ENCODE data around the gene MS4A2.

DNA sequence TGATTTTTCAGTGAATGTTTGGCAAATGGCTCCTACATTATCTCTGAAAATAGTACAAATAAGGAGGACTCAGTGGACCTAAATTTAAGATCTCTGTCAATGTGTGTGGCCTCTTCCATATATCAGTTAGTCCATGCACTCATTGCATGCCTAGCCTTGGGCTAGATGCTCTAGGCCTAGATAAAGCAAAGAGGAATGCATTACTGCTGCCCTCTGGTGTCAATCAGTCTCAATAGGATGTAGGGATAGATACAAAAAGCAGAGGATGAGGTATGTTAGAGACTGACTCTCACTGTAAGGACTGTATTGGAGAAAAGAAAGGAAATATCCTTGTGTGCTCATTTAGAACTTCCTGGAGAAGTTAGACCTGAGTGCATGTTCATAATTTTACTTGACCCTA is 42.0 kb downstream of the MS4A2 start:
- TF ChIP-seq, protein P1, sequence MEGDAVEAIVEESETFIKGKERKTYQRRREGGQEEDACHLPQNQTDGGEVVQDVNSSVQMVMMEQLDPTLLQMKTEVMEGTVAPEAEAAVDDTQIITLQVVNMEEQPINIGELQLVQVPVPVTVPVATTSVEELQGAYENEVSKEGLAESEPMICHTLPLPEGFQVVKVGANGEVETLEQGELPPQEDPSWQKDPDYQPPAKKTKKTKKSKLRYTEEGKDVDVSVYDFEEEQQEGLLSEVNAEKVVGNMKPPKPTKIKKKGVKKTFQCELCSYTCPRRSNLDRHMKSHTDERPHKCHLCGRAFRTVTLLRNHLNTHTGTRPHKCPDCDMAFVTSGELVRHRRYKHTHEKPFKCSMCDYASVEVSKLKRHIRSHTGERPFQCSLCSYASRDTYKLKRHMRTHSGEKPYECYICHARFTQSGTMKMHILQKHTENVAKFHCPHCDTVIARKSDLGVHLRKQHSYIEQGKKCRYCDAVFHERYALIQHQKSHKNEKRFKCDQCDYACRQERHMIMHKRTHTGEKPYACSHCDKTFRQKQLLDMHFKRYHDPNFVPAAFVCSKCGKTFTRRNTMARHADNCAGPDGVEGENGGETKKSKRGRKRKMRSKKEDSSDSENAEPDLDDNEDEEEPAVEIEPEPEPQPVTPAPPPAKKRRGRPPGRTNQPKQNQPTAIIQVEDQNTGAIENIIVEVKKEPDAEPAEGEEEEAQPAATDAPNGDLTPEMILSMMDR (conservative IDR thresholded peaks at IDR 0.05): peak; percentile 68
- no peak for TF ChIP-seq ZFX (IDR thresholded peaks at IDR 0.05)

Measured in C4-2B (cell line).